Measurements from ENCODE around the gene GLB1L2. TPM values are rescaled to one million over a fixed set of nuclear protein-coding genes. Genes with fewer than 3 reads are reported as not detected.

Gene GLB1L2
- total RNA-seq, 1 experiment from 2014 or later, result 27.1 TPM

DNA sequence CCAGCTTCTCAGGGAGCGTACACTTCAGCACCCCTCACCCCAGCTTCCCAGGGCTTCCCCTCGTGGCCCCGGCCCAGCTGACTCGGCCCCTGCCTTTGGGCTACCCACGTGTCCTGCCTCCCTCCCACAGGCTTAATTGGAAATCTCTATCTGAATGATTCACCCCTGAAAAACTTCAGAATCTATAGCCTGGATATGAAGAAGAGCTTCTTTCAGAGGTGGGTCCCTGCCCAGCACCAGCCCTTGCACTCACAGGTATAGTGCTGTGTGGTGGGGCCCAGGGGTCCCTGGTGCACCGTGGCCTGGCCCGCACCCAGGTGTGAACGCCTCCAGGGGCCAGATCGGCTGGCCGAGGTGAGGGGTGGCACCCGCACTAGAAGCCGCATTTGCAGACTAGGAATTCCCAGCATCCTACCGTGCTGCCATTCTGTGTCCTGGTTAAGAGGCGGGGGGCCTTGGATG, 41.8 kb downstream of the GLB1L2 start:
- Histone ChIP-seq H3K9me2 (ENCODE audit: insufficient read depth) (no peaks in the 10 kb centered on the region), H3K4me1 (ENCODE audit: control insufficient read depth in 1 of 2, insufficient read depth in 2 of 2, low read length in 2 of 2) (no peaks in the 10 kb centered on the region), H3K9me3 (ENCODE audit: control insufficient read depth in 1 of 2, insufficient read depth in 1 of 2, low read depth in 1 of 2, low read length in 2 of 2) (no peaks in the 10 kb centered on the region), H3K4me3 (replicated peaks in 1 of 2; ENCODE audit: low read depth in 1 of 2, low read length in 2 of 2) (no peak overlapping the region), H3K27ac (ENCODE audit: low read depth, low read length) (no peak overlapping the region), H3K4me2 (ENCODE audit: low read length) (no peak overlapping the region), H3K79me2 (ENCODE audit: insufficient read depth, low read length) (no peaks in the 10 kb centered on the region), H3K27me3 (ENCODE audit: insufficient read depth, low read length) (no peaks in the 10 kb centered on the region), H3K9ac (ENCODE audit: low read length) (no peak overlapping the region), H2AFZ (ENCODE audit: low read depth, low read length, poor library complexity, severe bottlenecking) (no peak overlapping the region), H3K36me3 (ENCODE audit: control insufficient read depth in 1 of 2, insufficient read depth in 2 of 2, low read length in 2 of 2) (no peaks in the 10 kb centered on the region), H4K20me1 (ENCODE audit: insufficient read depth) (no peaks in the 10 kb centered on the region)
- ChIA-PET CTCF (no interaction called here), POLR2A (no interaction called here), RAD21 (ENCODE audit: low non-redundant PET in 1 of 2, low total read pairs in 2 of 2, uncharacterized antibody in 2 of 2, unreplicated experiment in 2 of 2) (no interaction called here)
- intact Hi-C loops (cut with micrococcal nuclease), result no loop called here
- BruUV-seq (replicated peaks), result no TSS peak
- DNase-seq (ENCODE audit: low read depth, low spot score), result no peak
- TF ChIP-seq EZH2phosphoT487 (IDR thresholded peaks at IDR 0.05; ENCODE audit: borderline replicate concordance) (no peak), SIN3A (IDR thresholded peaks at IDR 0.05; ENCODE audit: low read depth) (no peak), TCF7L2 (IDR thresholded peaks at IDR 0.05; ENCODE audit: borderline replicate concordance, extremely low read depth, insufficient read depth, insufficient read length) (no peak)
- no peak for ATAC-seq

GRCh38 chr11:134374171-134374570, 42.4 kb downstream of the GLB1L2 start:
- no TSS peak for BruUV-seq (replicated peaks)
- ChIA-PET RAD21 (ENCODE audit: low non-redundant PET in 1 of 2, low total read pairs in 2 of 2, uncharacterized antibody in 2 of 2, unreplicated experiment in 2 of 2) (no interaction called here), POLR2A (no interaction called here), CTCF (no interaction called here)
- H4K20me1 ChIP-seq (ENCODE audit: insufficient read depth), result no peaks in the 10 kb centered on the region
- H3K27ac ChIP-seq (ENCODE audit: low read depth, low read length), result no peak overlapping the region
- H3K27me3 ChIP-seq (ENCODE audit: insufficient read depth, low read length), result no peaks in the 10 kb centered on the region
- H3K79me2 ChIP-seq (ENCODE audit: insufficient read depth, low read length), result no peaks in the 10 kb centered on the region
- H3K4me1 ChIP-seq (ENCODE audit: control insufficient read depth in 1 of 2, insufficient read depth in 2 of 2, low read length in 2 of 2), result no peaks in the 10 kb centered on the region
- TF ChIP-seq SRF (IDR thresholded peaks at IDR 0.05; ENCODE audit: low read depth), result no peak
- no peak for TF ChIP-seq EZH2phosphoT487 (IDR thresholded peaks at IDR 0.05; ENCODE audit: borderline replicate concordance)
- TF ChIP-seq EZH2 (IDR thresholded peaks at IDR 0.05), result no peak
- TF ChIP-seq JUND (IDR thresholded peaks at IDR 0.05), result no peak
- no peak for TF ChIP-seq RAD21 (IDR thresholded peaks at IDR 0.05; ENCODE audit: low read depth)
- TF ChIP-seq ZNF274 (IDR thresholded peaks at IDR 0.05; ENCODE audit: low read depth, low read length), result no peak
- no peak for TF ChIP-seq CBX3 (IDR thresholded peaks at IDR 0.05; ENCODE audit: low read depth)
- TF ChIP-seq POLR2A (IDR thresholded peaks at IDR 0.05; ENCODE audit: borderline replicate concordance, extremely low read depth, insufficient read depth, insufficient read length), result no peak
- no peaks in the 10 kb centered on the region for H3K9me3 ChIP-seq (ENCODE audit: control insufficient read depth in 1 of 2, insufficient read depth in 1 of 2, low read depth in 1 of 2, low read length in 2 of 2)
- no peaks in the 10 kb centered on the region for H3K36me3 ChIP-seq (ENCODE audit: control insufficient read depth in 1 of 2, insufficient read depth in 2 of 2, low read length in 2 of 2)
- ATAC-seq, result no peak
- H3K4me3 ChIP-seq (replicated peaks in 1 of 2; ENCODE audit: low read depth in 1 of 2, low read length in 2 of 2), result no peak overlapping the region
- no peak for DNase-seq (ENCODE audit: low read depth, low spot score)
- H3K9ac ChIP-seq (ENCODE audit: low read length), result no peak overlapping the region
- intact Hi-C loops (cut with micrococcal nuclease), result no loop called here
- no peaks in the 10 kb centered on the region for H3K9me2 ChIP-seq (ENCODE audit: insufficient read depth)
- H3K4me2 ChIP-seq (ENCODE audit: low read length), result no peak overlapping the region
- no peak overlapping the region for H2AFZ ChIP-seq (ENCODE audit: low read depth, low read length, poor library complexity, severe bottlenecking)

Data from HCT116 (cell line).